ENCODE results near the gene GRM5.
"Not testable (repeated sequence)": the region's sequence is repeated elsewhere in the genome, so short reads cannot be mapped to it uniquely, and the experiment has no call there.

Gene GRM5

GRCh38 chr11:88838139-88838538 is 227.6 kb downstream of the GRM5 start:
- not testable (repeated sequence) for DNase-seq (ENCODE audit: low read depth, low spot score)

- DNase-seq (ENCODE audit: low read depth, low spot score) = not testable (repeated sequence)
Observed at GRCh38 chr11:88835709-88836108, 230.1 kb downstream of the GRM5 start.

GRCh38 chr11:88831303-88831890 is 234.4 kb downstream of the GRM5 start:
- DNase-seq (ENCODE audit: low read depth, low spot score) = no peak

GRCh38 chr11:88827018-88827676 is 238.6 kb downstream of the GRM5 start:
- no peak for DNase-seq (ENCODE audit: low read depth, low spot score)

- DNase-seq (ENCODE audit: low read depth, low spot score) = no peak
Observed at GRCh38 chr11:88819616-88820015, 246.2 kb downstream of the GRM5 start.

- DNase-seq (ENCODE audit: low read depth, low spot score) = no peak
Observed at GRCh38 chr11:88818978-88819377, 246.8 kb downstream of the GRM5 start.

GRCh38 chr11:88815505-88815904 is 250.3 kb downstream of the GRM5 start:
- no peak for DNase-seq (ENCODE audit: low read depth, low spot score)

- no peak for DNase-seq (ENCODE audit: low read depth, low spot score)
Observed at GRCh38 chr11:88814076-88814475, 251.7 kb downstream of the GRM5 start.

GRCh38 chr11:88813233-88813915 is 252.4 kb downstream of the GRM5 start:
- DNase-seq (ENCODE audit: low read depth, low spot score) = no peak

GRCh38 chr11:88810420-88811097 is 255.2 kb downstream of the GRM5 start:
- DNase-seq (ENCODE audit: low read depth, low spot score) = no peak

- no peak for DNase-seq (ENCODE audit: low read depth, low spot score)
Observed at GRCh38 chr11:88809126-88809525, 256.7 kb downstream of the GRM5 start.

GRCh38 chr11:88807349-88807748 is 258.4 kb downstream of the GRM5 start:
- no peak for DNase-seq (ENCODE audit: low read depth, low spot score)

- DNase-seq (ENCODE audit: low read depth, low spot score) = no peak
Observed at GRCh38 chr11:88806410-88806809, 259.4 kb downstream of the GRM5 start.

GRCh38 chr11:88801484-88802123 is 264.2 kb downstream of the GRM5 start:
- no peak for DNase-seq (ENCODE audit: low read depth, low spot score)

GRCh38 chr11:88799771-88800500 is 265.8 kb downstream of the GRM5 start:
- DNase-seq (ENCODE audit: low read depth, low spot score) = no peak

- DNase-seq (ENCODE audit: low read depth, low spot score) = no peak
Observed at GRCh38 chr11:88790182-88790581, 275.6 kb downstream of the GRM5 start.

GRCh38 chr11:88779577-88779976 is 286.2 kb downstream of the GRM5 start:
- DNase-seq (ENCODE audit: low read depth, low spot score) = no peak

GRCh38 chr11:88770475-88771079 is 295.2 kb downstream of the GRM5 start:
- DNase-seq (ENCODE audit: low read depth, low spot score) = no peak

- no peak for DNase-seq (ENCODE audit: low read depth, low spot score)
Observed at GRCh38 chr11:88744140-88744539, 321.6 kb downstream of the GRM5 start.

- DNase-seq (ENCODE audit: low read depth, low spot score) = no peak
Observed at GRCh38 chr11:88739524-88739923, 326.3 kb downstream of the GRM5 start.

- no peak for DNase-seq (ENCODE audit: low read depth, low spot score)
Observed at GRCh38 chr11:88709567-88709966, 356.2 kb downstream of the GRM5 start.

All from brain pericyte (primary cell).